NB4 (cell line): ENCODE measurements around the gene CD276.

Source experiments
- MYC ChIP-seq: IDR thresholded peaks from 2 replicates; pipeline ENCODE4 v1.6.1; 2011; ENCODE audit warnings: low read depth, low read length
- POLR2A ChIP-seq: IDR thresholded peaks from 2 replicates; pipeline ENCODE4 v1.6.1; 2011; ENCODE audit warnings: mild to moderate bottlenecking; ENCODE audit not compliant: insufficient read length; ENCODE audit errors: extremely low read depth
- TF ChIP-seq, protein P1 (sequence below): IDR thresholded peaks from one replicate; pipeline ENCODE4 v1.5.1; 2012; ENCODE audit warnings: low read depth, low read length
- TF ChIP-seq, protein P2 (sequence below): IDR thresholded peaks from 2 replicates; pipeline ENCODE4 v1.6.1; 2011; ENCODE audit warnings: low read depth, low read length

DNA sequence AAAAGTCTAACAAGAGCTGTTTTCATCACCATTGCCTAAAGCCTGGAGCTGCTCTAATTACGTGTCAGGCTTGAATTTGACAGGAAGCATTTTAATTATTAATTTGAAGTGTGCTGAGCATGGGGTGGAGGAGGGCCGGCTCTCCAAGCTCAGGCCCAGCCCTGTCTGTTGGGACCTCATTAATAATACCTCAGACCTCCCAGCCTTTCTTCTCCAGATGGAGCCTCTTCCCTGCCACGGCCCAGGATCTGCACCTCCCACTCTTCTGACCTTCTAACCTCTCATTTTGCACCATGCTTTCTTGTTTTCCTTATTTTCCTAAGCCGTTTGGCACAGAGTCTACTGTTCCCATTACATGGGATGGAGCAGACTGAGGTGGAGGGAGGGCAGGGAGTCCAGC is 39.0 kb downstream of the CD276 start:
- TF ChIP-seq, protein P1, sequence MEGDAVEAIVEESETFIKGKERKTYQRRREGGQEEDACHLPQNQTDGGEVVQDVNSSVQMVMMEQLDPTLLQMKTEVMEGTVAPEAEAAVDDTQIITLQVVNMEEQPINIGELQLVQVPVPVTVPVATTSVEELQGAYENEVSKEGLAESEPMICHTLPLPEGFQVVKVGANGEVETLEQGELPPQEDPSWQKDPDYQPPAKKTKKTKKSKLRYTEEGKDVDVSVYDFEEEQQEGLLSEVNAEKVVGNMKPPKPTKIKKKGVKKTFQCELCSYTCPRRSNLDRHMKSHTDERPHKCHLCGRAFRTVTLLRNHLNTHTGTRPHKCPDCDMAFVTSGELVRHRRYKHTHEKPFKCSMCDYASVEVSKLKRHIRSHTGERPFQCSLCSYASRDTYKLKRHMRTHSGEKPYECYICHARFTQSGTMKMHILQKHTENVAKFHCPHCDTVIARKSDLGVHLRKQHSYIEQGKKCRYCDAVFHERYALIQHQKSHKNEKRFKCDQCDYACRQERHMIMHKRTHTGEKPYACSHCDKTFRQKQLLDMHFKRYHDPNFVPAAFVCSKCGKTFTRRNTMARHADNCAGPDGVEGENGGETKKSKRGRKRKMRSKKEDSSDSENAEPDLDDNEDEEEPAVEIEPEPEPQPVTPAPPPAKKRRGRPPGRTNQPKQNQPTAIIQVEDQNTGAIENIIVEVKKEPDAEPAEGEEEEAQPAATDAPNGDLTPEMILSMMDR: no peak
- TF ChIP-seq, protein P2, sequence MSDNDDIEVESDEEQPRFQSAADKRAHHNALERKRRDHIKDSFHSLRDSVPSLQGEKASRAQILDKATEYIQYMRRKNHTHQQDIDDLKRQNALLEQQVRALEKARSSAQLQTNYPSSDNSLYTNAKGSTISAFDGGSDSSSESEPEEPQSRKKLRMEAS: no peak
- TF ChIP-seq POLR2A (no peak), MYC (no peak)
